Upper lobe of right lung (tissue), 1 donor: Measurements from ENCODE around the gene ZNF274. TPM values are rescaled to one million over a fixed set of nuclear protein-coding genes. Genes with fewer than 3 reads are reported as not detected.

Experiments used
- ATAC-seq: fragments of 200-7000 bp; cut with Tn5 transposase; one replicate; pipeline ENCODE4 v1.9.1; 2020; ENCODE audit warnings: mild to moderate bottlenecking, moderate library complexity
- DNase-seq: peaks from one replicate; pipeline ENCODE4 v3.0.0-alpha.2; 2020
- H3K27ac ChIP-seq: fragments of 200-600 bp; one replicate; pipeline ENCODE4 v1.8.0; 2022
- H3K27me3 ChIP-seq: fragments of 200-600 bp; one replicate; pipeline ENCODE4 v1.8.0; 2022; ENCODE audit warnings: mild to moderate bottlenecking
- H3K36me3 ChIP-seq: fragments of 200-600 bp; one replicate; pipeline ENCODE4 v1.8.0; 2022
- H3K4me1 ChIP-seq: fragments of 200-600 bp; one replicate; pipeline ENCODE4 v1.8.0; 2022
- H3K4me3 ChIP-seq: fragments of 200-600 bp; one replicate; pipeline ENCODE4 v1.8.0; 2022; ENCODE audit warnings: mild to moderate bottlenecking
- H3K9me3 ChIP-seq: fragments of 200-600 bp; one replicate; pipeline ENCODE4 v1.8.0; 2022
- intact Hi-C: fragments of 100-400 bp; cut with DNase I; formaldehyde crosslinking; loops from one replicate; pipeline ENCODE4 v1.11.0; 2022
- total RNA-seq: library from RNA; stranded (reverse); fragmentation: NEBNext Ultra II Directional; extraction: Animal tissue kit (Norgen Biotek cat#: 25700); gene quantifications from one replicate; pipeline ENCODE4 v1.2.1, GENCODE V29; 2021
- TF ChIP-seq, protein P1 (sequence below): fragments of 200-600 bp; IDR thresholded peaks from one replicate; pipeline ENCODE4 v1.8.0; 2022; ENCODE audit warnings: antibody characterized with exemption
- donor health status: DM: no; HTN: yes; CAD: no; lungs with severe emphysema.

ZNF274 gene
- total RNA-seq, 1 donor from 2014 or later, result 31.9 TPM

DNA sequence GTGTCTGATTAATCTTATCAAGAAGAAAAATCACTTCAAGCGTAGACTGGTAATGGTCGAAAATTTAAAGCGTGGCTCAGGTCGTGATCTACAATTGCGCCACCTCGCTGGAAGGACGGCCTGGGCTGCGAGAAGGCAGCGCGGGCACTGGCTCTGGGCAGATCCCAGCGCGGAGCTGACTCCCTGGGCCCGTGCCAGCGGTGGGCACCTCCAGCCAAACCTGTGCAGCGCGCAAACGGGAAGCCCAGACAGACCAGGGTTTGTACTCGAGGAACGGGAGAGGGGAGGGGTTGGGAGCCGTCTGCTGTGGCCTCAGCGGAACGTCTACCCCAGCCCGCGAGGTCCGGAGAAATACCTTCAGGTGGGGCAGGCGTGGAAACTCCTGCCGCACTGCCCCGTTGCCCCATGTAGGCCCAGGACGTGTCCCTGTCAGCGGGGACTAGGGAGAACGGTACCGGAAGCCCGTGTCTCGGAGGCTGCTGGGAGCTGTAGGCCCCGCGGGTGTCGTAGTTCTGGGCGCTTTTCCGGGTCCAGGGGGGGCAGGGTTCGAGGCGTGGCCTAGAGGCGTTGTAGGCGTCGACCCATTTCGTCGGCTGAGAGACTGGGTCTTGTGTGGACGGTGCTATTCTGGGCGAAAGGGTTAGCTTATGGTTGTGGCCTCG, 21.1 kb downstream of the ZNF274 start:
- no peak for DNase-seq
- Histone ChIP-seq H3K36me3 (peaks cover 31% of the 10 kb centered on the region), H3K27me3 (no peaks in the 10 kb centered on the region), H3K4me1 (no peaks in the 10 kb centered on the region), H3K9me3 (peaks cover 100% of the 10 kb centered on the region), H3K4me3 (no peak overlapping the region), H3K27ac (no peak overlapping the region)
- TF ChIP-seq, protein P1, sequence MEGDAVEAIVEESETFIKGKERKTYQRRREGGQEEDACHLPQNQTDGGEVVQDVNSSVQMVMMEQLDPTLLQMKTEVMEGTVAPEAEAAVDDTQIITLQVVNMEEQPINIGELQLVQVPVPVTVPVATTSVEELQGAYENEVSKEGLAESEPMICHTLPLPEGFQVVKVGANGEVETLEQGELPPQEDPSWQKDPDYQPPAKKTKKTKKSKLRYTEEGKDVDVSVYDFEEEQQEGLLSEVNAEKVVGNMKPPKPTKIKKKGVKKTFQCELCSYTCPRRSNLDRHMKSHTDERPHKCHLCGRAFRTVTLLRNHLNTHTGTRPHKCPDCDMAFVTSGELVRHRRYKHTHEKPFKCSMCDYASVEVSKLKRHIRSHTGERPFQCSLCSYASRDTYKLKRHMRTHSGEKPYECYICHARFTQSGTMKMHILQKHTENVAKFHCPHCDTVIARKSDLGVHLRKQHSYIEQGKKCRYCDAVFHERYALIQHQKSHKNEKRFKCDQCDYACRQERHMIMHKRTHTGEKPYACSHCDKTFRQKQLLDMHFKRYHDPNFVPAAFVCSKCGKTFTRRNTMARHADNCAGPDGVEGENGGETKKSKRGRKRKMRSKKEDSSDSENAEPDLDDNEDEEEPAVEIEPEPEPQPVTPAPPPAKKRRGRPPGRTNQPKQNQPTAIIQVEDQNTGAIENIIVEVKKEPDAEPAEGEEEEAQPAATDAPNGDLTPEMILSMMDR, result no peak
- intact Hi-C loops, result no loop called here
- no peak for ATAC-seq

- H3K27me3 ChIP-seq, result no peaks in the 10 kb centered on the region
- no peak overlapping the region for H3K4me3 ChIP-seq
- ATAC-seq (no peak), DNase-seq (no peak)
- peaks cover 100% of the 10 kb centered on the region for H3K9me3 ChIP-seq
- no peaks in the 10 kb centered on the region for H3K4me1 ChIP-seq
- H3K27ac ChIP-seq, result no peak overlapping the region
- TF ChIP-seq, protein P1, result no peak
- intact Hi-C loops, result no loop called here
- peaks cover 37% of the 10 kb centered on the region for H3K36me3 ChIP-seq
These were observed 21.7 kb downstream of the ZNF274 start for GRCh38 chr19:58204566-58204965.

DNA sequence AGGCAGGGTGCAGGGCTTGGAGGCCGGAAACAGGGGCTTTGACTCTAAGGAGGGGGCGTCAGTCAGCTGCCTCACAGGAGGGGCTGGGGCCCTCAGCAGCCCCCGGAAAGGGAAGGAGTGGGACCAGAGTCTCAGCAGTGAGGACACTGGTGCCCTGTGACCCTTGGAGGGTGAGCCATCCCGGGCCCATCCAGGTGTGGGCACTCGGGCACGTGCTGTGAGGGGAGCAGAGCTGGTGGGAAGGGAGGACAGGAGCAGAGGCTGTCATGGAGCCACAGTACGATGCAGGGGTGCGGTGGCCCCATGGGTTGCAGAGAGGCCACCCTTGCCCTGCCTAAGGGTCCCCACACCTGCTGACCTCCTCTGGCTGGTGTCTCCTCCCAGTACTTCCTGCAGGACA, 26.7 kb downstream of the ZNF274 start:
- intact Hi-C loops, result no loop called here
- Histone ChIP-seq H3K4me1 (no peaks in the 10 kb centered on the region), H3K9me3 (peaks cover 99% of the 10 kb centered on the region), H3K27me3 (no peaks in the 10 kb centered on the region), H3K27ac (no peak overlapping the region), H3K36me3 (peaks cover 64% of the 10 kb centered on the region), H3K4me3 (no peak overlapping the region)
- ATAC-seq (no peak), DNase-seq (no peak)
- TF ChIP-seq, protein P1, result no peak

DNA sequence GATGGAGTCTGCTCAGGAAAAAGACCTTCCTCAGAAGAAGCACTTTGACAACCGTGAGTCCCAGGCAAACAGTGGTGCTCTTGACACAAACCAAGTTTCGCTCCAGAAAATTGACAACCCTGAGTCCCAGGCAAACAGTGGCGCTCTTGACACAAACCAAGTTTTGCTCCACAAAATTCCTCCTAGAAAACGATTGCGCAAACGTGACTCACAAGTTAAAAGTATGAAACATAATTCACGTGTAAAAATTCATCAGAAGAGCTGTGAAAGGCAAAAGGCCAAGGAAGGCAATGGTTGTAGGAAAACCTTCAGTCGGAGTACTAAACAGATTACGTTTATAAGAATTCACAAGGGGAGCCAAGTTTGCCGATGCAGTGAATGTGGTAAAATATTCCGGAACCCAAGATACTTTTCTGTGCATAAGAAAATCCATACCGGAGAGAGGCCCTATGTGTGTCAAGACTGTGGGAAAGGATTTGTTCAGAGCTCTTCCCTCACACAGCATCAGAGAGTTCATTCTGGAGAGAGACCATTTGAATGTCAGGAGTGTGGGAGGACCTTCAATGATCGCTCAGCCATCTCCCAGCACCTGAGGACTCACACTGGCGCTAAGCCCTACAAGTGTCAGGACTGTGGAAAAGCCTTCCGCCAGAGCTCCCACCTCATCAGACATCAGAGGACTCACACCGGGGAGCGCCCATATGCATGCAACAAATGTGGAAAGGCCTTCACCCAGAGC, 29.6 kb downstream of the ZNF274 start:
- DNase-seq, result no peak
- intact Hi-C loops, result no loop called here
- Histone ChIP-seq H3K9me3 (peaks cover 98% of the 10 kb centered on the region), H3K4me3 (no peak overlapping the region), H3K27ac (no peak overlapping the region), H3K27me3 (no peaks in the 10 kb centered on the region), H3K36me3 (peaks cover 52% of the 10 kb centered on the region), H3K4me1 (no peaks in the 10 kb centered on the region)
- ATAC-seq, result no peak
- TF ChIP-seq, protein P1, result no peak

DNA sequence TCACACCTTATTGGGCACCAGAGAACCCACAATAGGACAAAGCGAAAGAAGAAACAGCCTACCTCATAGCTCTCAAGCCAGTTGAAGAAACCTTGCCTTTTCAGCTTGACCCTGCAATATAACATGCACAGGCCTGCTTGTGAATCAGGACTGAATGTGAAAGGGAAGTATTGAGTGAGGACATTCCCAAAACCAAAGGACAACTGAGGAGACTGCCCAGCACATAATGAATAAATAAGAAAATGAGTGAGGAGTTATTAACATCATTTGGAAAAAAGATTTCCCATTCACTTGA, 30.2 kb downstream of the ZNF274 start:
- no peak for ATAC-seq
- Histone ChIP-seq H3K27ac (no peak overlapping the region), H3K4me1 (no peaks in the 10 kb centered on the region), H3K27me3 (no peaks in the 10 kb centered on the region), H3K4me3 (no peak overlapping the region), H3K9me3 (peaks cover 98% of the 10 kb centered on the region), H3K36me3 (peaks cover 49% of the 10 kb centered on the region)
- TF ChIP-seq, protein P1, result no peak
- intact Hi-C loops, result no loop called here
- no peak for DNase-seq
